Measurements from ENCODE around the gene CREBZF.
"Not testable (repeated sequence)": the region's sequence is repeated elsewhere in the genome, so short reads cannot be mapped to it uniquely, and the experiment has no call there.

The CREBZF gene

GRCh38 chr11:85673393-85673792 lies 8.5 kb upstream of the CREBZF start:
- intact Hi-C loops (cut with DNase I) = loop anchor here (10.0 kb wide), 1 partner anchor 131 kb away; no protein-coding TSS in a partner anchor
- no peak for DNase-seq

GRCh38 chr11:85672105-85672902 lies 7.4 kb upstream of the CREBZF start:
- no peak for DNase-seq
- intact Hi-C loops (cut with DNase I) = loop anchor here (10.0 kb wide), 1 partner anchor 132 kb away; no protein-coding TSS in a partner anchor

- DNase-seq = not testable (repeated sequence)
- intact Hi-C loops (cut with DNase I) = loop anchor here (10.0 kb wide), 1 partner anchor 134 kb away; no protein-coding TSS in a partner anchor
Observed at GRCh38 chr11:85670949-85671663, 6.2 kb upstream of the CREBZF start.

GRCh38 chr11:85668157-85668556 lies 3.2 kb upstream of the CREBZF start:
- no peak for DNase-seq
- intact Hi-C loops (cut with DNase I) = no loop called here

- DNase-seq = no peak
- intact Hi-C loops (cut with DNase I) = no loop called here
Observed at GRCh38 chr11:85666687-85667086, 1.8 kb upstream of the CREBZF start.

- intact Hi-C loops (cut with DNase I) = loop anchor here (2.0 kb wide), 1 partner anchor 37 kb away; the partner anchor contains the start of gene TMEM126B
- DNase-seq = peak in 1 of 42 donors; percentile 12
Observed at GRCh38 chr11:85665733-85666132, 804 bp upstream of the CREBZF start.

GRCh38 chr11:85663753-85664614 lies 945 bp downstream of the CREBZF start:
- intact Hi-C loops (cut with DNase I) = loop anchor here (2.0 kb wide), 2 partner anchors 15 to 35 kb away; partner anchors contain the start of gene TMEM126B
- peak; percentile 63 to 94 (median 85) for DNase-seq

- intact Hi-C loops (cut with DNase I) = loop anchor here (2.0 kb wide), 1 partner anchor 14 kb away; no protein-coding TSS in a partner anchor
- no peak for DNase-seq
Observed at GRCh38 chr11:85663080-85663752, 1.7 kb downstream of the CREBZF start.

GRCh38 chr11:85661972-85662664 lies 2.8 kb downstream of the CREBZF start:
- intact Hi-C loops (cut with DNase I) = loop anchor here (2.0 kb wide), 1 partner anchor 13 kb away; no protein-coding TSS in a partner anchor
- no peak for DNase-seq

GRCh38 chr11:85658180-85658579 lies 6.7 kb downstream of the CREBZF start:
- DNase-seq = no peak
- intact Hi-C loops (cut with DNase I) = no loop called here

- no peak for DNase-seq
- intact Hi-C loops (cut with DNase I) = no loop called here
Observed at GRCh38 chr11:85656777-85657176, 8.2 kb downstream of the CREBZF start.

GRCh38 chr11:85654343-85654742 lies 10.6 kb downstream of the CREBZF start:
- intact Hi-C loops (cut with DNase I); DNase-seq: not testable (repeated sequence)

- intact Hi-C loops (cut with DNase I) = no loop called here
- no peak for DNase-seq
Observed at GRCh38 chr11:85652786-85653447, 12.0 kb downstream of the CREBZF start.

GRCh38 chr11:85651118-85651517 lies 13.8 kb downstream of the CREBZF start:
- intact Hi-C loops (cut with DNase I) = no loop called here
- no peak for DNase-seq

- intact Hi-C loops (cut with DNase I) = loop anchor here (2.0 kb wide), 2 partner anchors 15 to 19 kb away; partner anchors contain the start of gene TMEM126B
Observed at GRCh38 chr11:85647604-85648299, 17.2 kb downstream of the CREBZF start, which contains the start of gene TMEM126A. Gene TMEM126A (plus strand): TSS chr11:85647967. CDS start chr11:85650256, 2,289 bp downstream.

GRCh38 chr11:85647078-85647477 lies 17.9 kb downstream of the CREBZF start:
- DNase-seq = peak in 1 of 42 donors; percentile 16
- intact Hi-C loops (cut with DNase I) = loop anchor here (2.0 kb wide), 1 partner anchor 18 kb away; the partner anchor contains the start of gene TMEM126B

More at GRCh38 chr11:85647604-85648299, 17.2 kb downstream of the CREBZF start, which contains the start of gene TMEM126A:
- peak; percentile 86 to 96 (median 93) for DNase-seq
